Measurements from ENCODE around the gene IFI44. TPM values are rescaled to one million over a fixed set of nuclear protein-coding genes. Genes with fewer than 3 reads are reported as not detected.

Gene IFI44
- total and polyA plus RNA-seq, 2 experiments from 2014 or later: not detected

- no peak for TF ChIP-seq ZNF462 (CRISPR knock-in tag; IDR thresholded peaks at IDR 0.05)
- no peak for TF ChIP-seq ZNF114 (CRISPR knock-in tag; IDR thresholded peaks at IDR 0.05)
Observed at GRCh38 chr1:78606274-78606673, 43.4 kb upstream of the IFI44 start (continued).

- no peaks in the 10 kb centered on the region for H3F3A ChIP-seq (replicated peaks; ENCODE audit: low read depth)
- H3K9me2 ChIP-seq (ENCODE audit: insufficient read depth): no peaks in the 10 kb centered on the region
- no peaks in the 10 kb centered on the region; the same call in 2 of the 3 replicates for H3K9me3 Mint-ChIP-seq
- H3K27ac Mint-ChIP-seq: no peak overlapping the region
- no peaks in the 10 kb centered on the region for H3K79me2 ChIP-seq (replicated peaks; ENCODE audit: insufficient read depth)
- H3K36me3 ChIP-seq (ENCODE audit: insufficient read depth): no peaks in the 10 kb centered on the region
- DNase-seq (ENCODE audit: low spot score) (peak; percentile 50), ATAC-seq (no peak)
- no peaks in the 10 kb centered on the region for H4K20me1 ChIP-seq (replicated peaks; ENCODE audit: insufficient read depth)
- no peak overlapping the region for H3K4me3 ChIP-seq
- no peak overlapping the region for H3K4me3 Mint-ChIP-seq
- H3K36me3 Mint-ChIP-seq (ENCODE audit: low read depth): no peaks in the 10 kb centered on the region
- peak overlapping the region; percentile 88; the same call in 1 of the 2 replicates for H2AFZ ChIP-seq
- no peaks in the 10 kb centered on the region for H3K4me1 Mint-ChIP-seq
- TF ChIP-seq CTCF (conservative IDR thresholded peaks at IDR 0.05; ENCODE audit: low read depth in 2 of 2) (peak in 1 of 2 experiments; percentile 78; a peak in 3 of 4 replicates), EZH2phosphoT487 (IDR thresholded peaks at IDR 0.05; ENCODE audit: unreplicated experiment) (no peak)
- no peaks in the 10 kb centered on the region for H3K4me1 ChIP-seq (ENCODE audit: insufficient read depth)
- no peak overlapping the region for H3K27ac ChIP-seq (ENCODE audit: low read depth)
- H3K27me3 Mint-ChIP-seq (ENCODE audit: insufficient read depth, low read depth, poor library complexity): peaks cover 5% of the 10 kb centered on the region
- no peaks in the 10 kb centered on the region for H3K27me3 ChIP-seq (ENCODE audit: insufficient read depth)
- no peak overlapping the region for H3K4me2 ChIP-seq
Observed at GRCh38 chr1:78607334-78607927, 42.2 kb upstream of the IFI44 start.

All from GM23338 (cell line).